Parathyroid adenoma (tissue), 2 donors: Measurements from ENCODE around the gene SVIL.
"Not testable (repeated sequence)": the region's sequence is repeated elsewhere in the genome, so short reads cannot be mapped to it uniquely, and the experiment has no call there.

ENCODE experiments used
- H2AFZ ChIP-seq: fragments of 300-600 bp; sonication (generic); one replicate; pipeline ENCODE4 v1.7.0; 2017; ENCODE audit warnings: antibody characterized with exemption, mild to moderate bottlenecking
- H3K27ac ChIP-seq: fragments of 300-600 bp; sonication (generic); one replicate; pipeline ENCODE4 v1.7.0; 2017
- H3K27me3 ChIP-seq: fragments of 300-600 bp; sonication (generic); one replicate; pipeline ENCODE4 v1.7.0; 2017; ENCODE audit warnings: low read length; ENCODE audit not compliant: control insufficient read depth, insufficient read depth
- H3K36me3 ChIP-seq: fragments of 300-600 bp; sonication (generic); one replicate; pipeline ENCODE4 v1.7.0; 2017; ENCODE audit warnings: low read length; ENCODE audit not compliant: control insufficient read depth, insufficient read depth
- H3K4me1 ChIP-seq: fragments of 300-600 bp; sonication (generic); one replicate; pipeline ENCODE4 v1.7.0; 2017; ENCODE audit warnings: control low read depth
- H3K4me2 ChIP-seq: fragments of 300-600 bp; sonication (generic); one replicate; pipeline ENCODE4 v1.7.0; 2017; ENCODE audit warnings: low read length
- H3K4me3 ChIP-seq: fragments of 300-600 bp; sonication (generic); one replicate; pipeline ENCODE4 v1.7.0; 2017; ENCODE audit warnings: low read depth, low read length
- H3K79me2 ChIP-seq: fragments of 300-600 bp; sonication (generic); one replicate; pipeline ENCODE4 v1.7.0; 2017; ENCODE audit warnings: control low read depth
- H3K9ac ChIP-seq: fragments of 300-600 bp; sonication (generic); one replicate; pipeline ENCODE4 v1.7.0; 2017; ENCODE audit warnings: mild to moderate bottlenecking
- H3K9me3 ChIP-seq: fragments of 300-600 bp; sonication (generic); one replicate; pipeline ENCODE4 v1.7.0; 2017; ENCODE audit warnings: low read length; ENCODE audit not compliant: control insufficient read depth
- CTCF ChIP-seq: fragments of 300-600 bp; sonication (generic); IDR thresholded peaks from one replicate; pipeline ENCODE4 v1.7.0; 2017; ENCODE audit warnings: antibody characterized with exemption, mild to moderate bottlenecking
- donor health status: primary hyperparathyroidism.

SVIL gene

DNA sequence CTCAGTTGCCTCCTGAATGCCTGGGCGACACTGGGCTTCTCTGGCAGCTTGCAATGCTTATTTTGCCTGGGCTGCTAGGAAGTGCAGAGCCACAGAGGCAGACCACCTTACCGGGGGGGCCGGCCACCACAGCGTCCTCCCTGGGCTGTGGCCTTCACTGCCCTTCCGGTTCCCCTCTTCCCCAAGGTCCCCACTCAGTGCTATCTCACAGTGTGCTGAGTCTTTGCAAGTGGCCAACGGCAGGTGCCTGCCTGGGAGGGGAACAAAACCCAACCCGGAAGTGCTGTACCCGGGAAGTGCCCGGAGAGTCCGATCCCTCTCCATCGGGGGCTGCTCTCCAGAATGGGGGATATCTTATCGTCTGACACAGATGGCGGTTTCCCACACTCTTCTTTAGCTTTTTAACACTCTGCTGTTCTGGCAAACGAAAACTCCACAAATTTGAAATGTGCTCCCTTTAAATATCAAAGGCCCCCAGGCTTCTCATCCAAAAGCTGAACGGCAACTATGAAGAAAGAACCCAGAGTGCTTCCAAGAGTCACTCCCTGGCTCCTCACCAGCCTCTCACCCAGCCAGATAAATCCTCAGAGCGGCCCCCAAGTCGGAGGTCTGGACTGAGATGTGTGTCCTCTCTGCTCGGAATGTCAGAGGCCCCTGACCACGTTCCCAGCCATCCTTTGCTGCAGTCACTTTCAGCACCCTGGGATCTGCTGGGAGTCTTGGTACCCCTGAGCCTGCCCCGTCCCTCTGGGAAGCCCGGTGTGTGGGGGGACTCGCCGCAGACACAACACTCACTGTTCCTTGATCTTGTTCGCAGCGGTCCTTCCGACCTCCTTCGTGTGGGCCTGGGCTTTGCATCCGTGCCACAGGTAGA lies 165.1 kb downstream of the SVIL start:
- H3K36me3 ChIP-seq, result no peaks in the 10 kb centered on the region
- no peak for TF ChIP-seq CTCF
- H3K9me3 ChIP-seq, result no peaks in the 10 kb centered on the region
- H3K4me3 ChIP-seq, result no peak overlapping the region
- H3K9ac ChIP-seq, result no peak overlapping the region
- H3K4me2 ChIP-seq, result no peak overlapping the region
- no peaks in the 10 kb centered on the region for H3K27me3 ChIP-seq
- no peak overlapping the region for H3K27ac ChIP-seq
- no peak overlapping the region for H2AFZ ChIP-seq
- peaks cover 6% of the 10 kb centered on the region for H3K79me2 ChIP-seq
- H3K4me1 ChIP-seq, result peaks cover 6% of the 10 kb centered on the region

- peaks cover 7% of the 10 kb centered on the region for H3K79me2 ChIP-seq
- no peak overlapping the region for H3K9ac ChIP-seq
- peak overlapping the region; percentile 68 for H3K27ac ChIP-seq
- H3K4me2 ChIP-seq, result no peak overlapping the region
- peaks cover 8% of the 10 kb centered on the region for H3K4me1 ChIP-seq
- H3K36me3 ChIP-seq, result no peaks in the 10 kb centered on the region
- H3K4me3 ChIP-seq, result no peak overlapping the region
- H3K27me3 ChIP-seq, result no peaks in the 10 kb centered on the region
- no peak for TF ChIP-seq CTCF
- H2AFZ ChIP-seq, result no peak overlapping the region
- H3K9me3 ChIP-seq, result no peaks in the 10 kb centered on the region
Measured at GRCh38 chr10:29465384-29465783, 169.4 kb downstream of the SVIL start.

GRCh38 chr10:29464671-29465171 lies 170.1 kb downstream of the SVIL start:
- H2AFZ ChIP-seq, H3K4me2 ChIP-seq, H3K79me2 ChIP-seq, H3K9ac ChIP-seq, H3K9me3 ChIP-seq, H3K4me1 ChIP-seq, H3K27me3 ChIP-seq, H3K36me3 ChIP-seq, H3K4me3 ChIP-seq: not testable (repeated sequence)
- peak overlapping the region; percentile 68 for H3K27ac ChIP-seq

- TF ChIP-seq CTCF, result no peak
- no peaks in the 10 kb centered on the region for H3K9me3 ChIP-seq
- H3K27me3 ChIP-seq, result no peaks in the 10 kb centered on the region
- H3K4me2 ChIP-seq, result no peak overlapping the region
- no peak overlapping the region for H3K9ac ChIP-seq
- no peak overlapping the region for H3K27ac ChIP-seq
- H3K4me1 ChIP-seq, result peaks cover 8% of the 10 kb centered on the region
- H3K36me3 ChIP-seq, result no peaks in the 10 kb centered on the region
- no peak overlapping the region for H3K4me3 ChIP-seq
- no peak overlapping the region for H2AFZ ChIP-seq
- peaks cover 8% of the 10 kb centered on the region for H3K79me2 ChIP-seq
Measured at GRCh38 chr10:29461042-29461441, 173.7 kb downstream of the SVIL start.

- H3K79me2 ChIP-seq, result not testable (repeated sequence)
Measured at GRCh38 chr10:29458190-29458589, 176.6 kb downstream of the SVIL start.

More at GRCh38 chr10:29458190-29458589, 176.6 kb downstream of the SVIL start:
- not testable (repeated sequence) for H2AFZ ChIP-seq, H3K4me3 ChIP-seq, H3K4me2 ChIP-seq, H3K27me3 ChIP-seq, H3K36me3 ChIP-seq, H3K27ac ChIP-seq, H3K9ac ChIP-seq, H3K4me1 ChIP-seq, H3K9me3 ChIP-seq
